AG10803 (cell line): Measurements from ENCODE around the gene DYNLL1.

Experiments used
- DNase-seq: peaks from one replicate; pipeline ENCODE4 v3.0.0; 2010; ENCODE audit warnings: low read depth
- H3K4me3 ChIP-seq: 2 replicates; pipeline ENCODE4 v1.5.1; 2011; ENCODE audit warnings: mild to moderate bottlenecking, low read length, control low read depth
- CTCF ChIP-seq: conservative IDR thresholded peaks from 2 replicates; pipeline ENCODE4 v1.5.1; 2011; ENCODE audit warnings: mild to moderate bottlenecking, low read length, control low read depth, inconsistent platforms

Gene DYNLL1

GRCh38 chr12:120534703-120535655 is 39.1 kb downstream of the DYNLL1 start:
- peak overlapping the region; percentile 95 for H3K4me3 ChIP-seq
- peak; percentile 76 for DNase-seq
- no peak for TF ChIP-seq CTCF

GRCh38 chr12:120536064-120536791 is 40.3 kb downstream of the DYNLL1 start:
- no peak for TF ChIP-seq CTCF
- H3K4me3 ChIP-seq, result peak overlapping the region; percentile 95
- DNase-seq, result no peak

- DNase-seq, result no peak
- no peak overlapping the region for H3K4me3 ChIP-seq
- no peak for TF ChIP-seq CTCF
Measured at GRCh38 chr12:120537856-120538220, 41.9 kb downstream of the DYNLL1 start.

GRCh38 chr12:120538281-120539156 is 42.6 kb downstream of the DYNLL1 start:
- peak overlapping the region; percentile 11; the same call in 1 of the 2 replicates for H3K4me3 ChIP-seq
- TF ChIP-seq CTCF, result no peak
- peak; percentile 62 for DNase-seq

GRCh38 chr12:120539303-120539702 is 43.4 kb downstream of the DYNLL1 start:
- H3K4me3 ChIP-seq, result no peak overlapping the region
- TF ChIP-seq CTCF, result no peak
- DNase-seq, result peak; percentile 67

- peak; percentile 50 for DNase-seq
- TF ChIP-seq CTCF, result no peak
Measured at GRCh38 chr12:120540445-120540844, 44.5 kb downstream of the DYNLL1 start.

More at GRCh38 chr12:120540445-120540844, 44.5 kb downstream of the DYNLL1 start:
- no peak overlapping the region for H3K4me3 ChIP-seq
